ENCODE results near the gene NMD3. TPM values are rescaled to one million over a fixed set of nuclear protein-coding genes. Genes with fewer than 3 reads are reported as not detected.
A peak's percentile ranks its signal among the peaks of the same experiment; 100 is the strongest.

Gene NMD3
- total RNA-seq, 1 donor from 2014 or later: 87.3 TPM

DNA sequence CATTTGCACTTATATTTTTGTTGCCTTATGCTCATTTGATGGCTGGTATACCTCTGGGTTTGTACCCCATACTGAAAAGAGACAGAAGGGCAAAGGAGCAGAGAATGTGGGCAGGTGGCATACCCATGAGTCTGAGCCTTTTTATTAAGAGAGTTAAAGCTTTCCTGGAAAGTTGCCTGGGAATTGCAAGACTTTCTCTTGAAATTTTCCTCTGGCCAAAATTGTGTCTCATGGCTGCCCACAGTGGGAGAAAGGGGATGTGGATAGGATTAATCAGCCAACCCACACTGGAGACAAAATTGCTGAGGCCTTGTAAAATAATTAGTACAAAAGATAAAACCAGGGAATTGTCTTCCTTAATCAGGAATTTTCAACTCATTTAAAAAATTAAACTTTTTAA is 8.2 kb upstream of the NMD3 start:
- H3K9me3 Mint-ChIP-seq (ENCODE audit: unreplicated experiment): no peaks in the 10 kb centered on the region
- Histone ChIP-seq H3K4me3 (ENCODE audit: insufficient read depth, low read depth, low read length) (no peak overlapping the region), H3K9ac (ENCODE audit: low read length) (no peak overlapping the region), H2AFZ (ENCODE audit: low read depth, low read length) (no peak overlapping the region), H3K36me3 (ENCODE audit: insufficient read depth, low read length) (no peaks in the 10 kb centered on the region), H3K27ac (ENCODE audit: low read depth, low read length) (no peak overlapping the region), H3K79me2 (ENCODE audit: insufficient read depth, low read length) (no peaks in the 10 kb centered on the region), H3K27me3 (ENCODE audit: insufficient read depth, low read length) (no peaks in the 10 kb centered on the region), H3K4me1 (ENCODE audit: insufficient read depth, low read length) (no peaks in the 10 kb centered on the region), H3K4me2 (ENCODE audit: low read length) (no peak overlapping the region), H3K9me3 (ENCODE audit: insufficient read depth, low read depth, low read length) (no peaks in the 10 kb centered on the region), H4K20me1 (ENCODE audit: insufficient read depth, low read length) (no peaks in the 10 kb centered on the region)
- TF ChIP-seq EZH2 (IDR thresholded peaks at IDR 0.05; ENCODE audit: insufficient read depth, low read length) (no peak), CTCF (IDR thresholded peaks at IDR 0.05; ENCODE audit: insufficient read depth, low read depth, low read length) (no peak)
- no peaks in the 10 kb centered on the region for H3K36me3 Mint-ChIP-seq (ENCODE audit: low read depth, unreplicated experiment)
- H3K4me3 Mint-ChIP-seq (ENCODE audit: unreplicated experiment): no peak overlapping the region
- H3K4me1 Mint-ChIP-seq (ENCODE audit: low read depth, unreplicated experiment): peaks cover 6% of the 10 kb centered on the region
- no peaks in the 10 kb centered on the region for H3K27me3 Mint-ChIP-seq (ENCODE audit: low read depth, unreplicated experiment)
- no peak overlapping the region for H3K27ac Mint-ChIP-seq (ENCODE audit: unreplicated experiment)
- peak; percentile 30 for DNase-seq (ENCODE audit: low read depth)
- FAIRE-seq: no peak

DNA sequence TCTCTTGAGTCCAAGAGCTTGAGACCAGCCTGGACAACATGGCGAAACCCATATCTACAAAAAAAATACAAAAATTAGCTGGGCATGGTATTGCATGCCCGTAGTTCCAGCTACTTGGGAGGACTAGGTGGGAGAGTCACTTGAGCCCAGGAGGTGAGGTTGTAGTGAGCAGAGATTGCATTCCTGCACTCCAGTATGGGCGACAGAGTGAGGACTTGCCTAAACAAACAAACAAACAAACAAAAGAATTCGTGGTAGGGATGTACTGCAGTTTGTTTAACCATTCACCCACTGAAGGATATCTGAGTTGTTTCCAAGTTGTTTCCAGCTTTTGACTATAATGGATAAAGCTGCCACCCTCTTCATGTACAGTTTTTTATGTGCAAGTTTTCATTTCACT is 7.5 kb upstream of the NMD3 start:
- Histone ChIP-seq H3K9me3 (ENCODE audit: insufficient read depth, low read depth, low read length) (no peaks in the 10 kb centered on the region), H3K4me2 (ENCODE audit: low read length) (no peak overlapping the region), H3K27ac (ENCODE audit: low read depth, low read length) (no peak overlapping the region), H2AFZ (ENCODE audit: low read depth, low read length) (no peak overlapping the region), H3K4me1 (ENCODE audit: insufficient read depth, low read length) (no peaks in the 10 kb centered on the region), H3K79me2 (ENCODE audit: insufficient read depth, low read length) (no peaks in the 10 kb centered on the region), H3K9ac (ENCODE audit: low read length) (no peak overlapping the region), H3K4me3 (ENCODE audit: insufficient read depth, low read depth, low read length) (no peak overlapping the region), H3K27me3 (ENCODE audit: insufficient read depth, low read length) (no peaks in the 10 kb centered on the region), H3K36me3 (ENCODE audit: insufficient read depth, low read length) (no peaks in the 10 kb centered on the region), H4K20me1 (ENCODE audit: insufficient read depth, low read length) (no peaks in the 10 kb centered on the region)
- DNase-seq (ENCODE audit: low read depth) (no peak), FAIRE-seq (no peak)
- no peak overlapping the region for H3K27ac Mint-ChIP-seq (ENCODE audit: unreplicated experiment)
- H3K36me3 Mint-ChIP-seq (ENCODE audit: low read depth, unreplicated experiment): no peaks in the 10 kb centered on the region
- no peak overlapping the region for H3K4me3 Mint-ChIP-seq (ENCODE audit: unreplicated experiment)
- no peaks in the 10 kb centered on the region for H3K27me3 Mint-ChIP-seq (ENCODE audit: low read depth, unreplicated experiment)
- TF ChIP-seq CTCF (IDR thresholded peaks at IDR 0.05; ENCODE audit: insufficient read depth, low read depth, low read length) (no peak), EZH2 (IDR thresholded peaks at IDR 0.05; ENCODE audit: insufficient read depth, low read length) (no peak)
- H3K4me1 Mint-ChIP-seq (ENCODE audit: low read depth, unreplicated experiment): peaks cover 6% of the 10 kb centered on the region
- no peaks in the 10 kb centered on the region for H3K9me3 Mint-ChIP-seq (ENCODE audit: unreplicated experiment)

DNA sequence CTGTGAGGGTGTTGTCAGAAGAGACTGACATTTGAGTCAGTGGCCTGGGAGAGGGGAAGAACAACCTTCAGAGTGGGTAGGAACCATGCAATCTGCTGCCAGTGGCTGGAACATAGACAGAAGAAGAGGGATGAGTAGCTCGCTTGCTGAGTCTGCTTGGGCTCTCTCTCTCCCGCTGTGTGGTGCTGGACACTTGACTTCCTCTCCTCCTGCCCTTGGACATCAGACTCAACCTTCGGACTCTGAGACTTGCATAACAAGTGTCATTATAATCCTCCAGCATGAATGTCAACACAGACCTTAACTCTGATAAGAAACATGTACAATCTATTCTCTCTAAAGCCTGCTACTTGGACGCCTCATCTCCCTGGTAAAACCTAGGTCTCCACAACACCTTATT is 5.9 kb upstream of the NMD3 start:
- H3K36me3 Mint-ChIP-seq (ENCODE audit: low read depth, unreplicated experiment): no peaks in the 10 kb centered on the region
- no peak for FAIRE-seq

More for the DNA sequence above, 5.9 kb upstream of the NMD3 start:
- Histone ChIP-seq H3K9me3 (ENCODE audit: insufficient read depth, low read depth, low read length) (no peaks in the 10 kb centered on the region), H3K4me2 (ENCODE audit: low read length) (no peak overlapping the region), H3K27me3 (ENCODE audit: insufficient read depth, low read length) (no peaks in the 10 kb centered on the region), H3K4me3 (ENCODE audit: insufficient read depth, low read depth, low read length) (no peak overlapping the region), H2AFZ (ENCODE audit: low read depth, low read length) (no peak overlapping the region), H4K20me1 (ENCODE audit: insufficient read depth, low read length) (no peaks in the 10 kb centered on the region), H3K27ac (ENCODE audit: low read depth, low read length) (no peak overlapping the region), H3K36me3 (ENCODE audit: insufficient read depth, low read length) (no peaks in the 10 kb centered on the region), H3K9ac (ENCODE audit: low read length) (no peak overlapping the region), H3K4me1 (ENCODE audit: insufficient read depth, low read length) (no peaks in the 10 kb centered on the region), H3K79me2 (ENCODE audit: insufficient read depth, low read length) (no peaks in the 10 kb centered on the region)
- H3K27ac Mint-ChIP-seq (ENCODE audit: unreplicated experiment): no peak overlapping the region
- H3K9me3 Mint-ChIP-seq (ENCODE audit: unreplicated experiment): no peaks in the 10 kb centered on the region
- H3K4me3 Mint-ChIP-seq (ENCODE audit: unreplicated experiment): no peak overlapping the region
- no peaks in the 10 kb centered on the region for H3K27me3 Mint-ChIP-seq (ENCODE audit: low read depth, unreplicated experiment)
- TF ChIP-seq EZH2 (IDR thresholded peaks at IDR 0.05; ENCODE audit: insufficient read depth, low read length) (no peak), CTCF (IDR thresholded peaks at IDR 0.05; ENCODE audit: insufficient read depth, low read depth, low read length) (no peak)
- DNase-seq (ENCODE audit: low read depth): no peak
- H3K4me1 Mint-ChIP-seq (ENCODE audit: low read depth, unreplicated experiment): peaks cover 6% of the 10 kb centered on the region
